PC-3 (cell line): ENCODE data around the gene DLG2. TPM values are rescaled to one million over a fixed set of nuclear protein-coding genes. Genes with fewer than 3 reads are reported as not detected.

ENCODE experiments used
- ATAC-seq: fragments of 200-7000 bp; cut with Tn5 transposase; 2 replicates; pipeline ENCODE4 v1.9.1; 2020; ENCODE audit warnings: mild to moderate bottlenecking, moderate library complexity
- BruUV-seq: library from RNA; stranded (reverse); fragments of 400-500 nt; replicated peaks from 2 replicates; lab custom pipeline; 2021; lab: Mats Ljungman, UMichigan
- CTCF ChIA-PET: fragments of 300-600 bp; sonication (Branson Sonifier 250); formaldehyde crosslinking; loops from one replicate; lab custom pipeline; 2022; ENCODE audit warnings: antibody characterized with exemption; lab: Charles Lee
- POLR2A ChIA-PET: fragments of 300-600 bp; sonication (Branson Sonifier 250); formaldehyde crosslinking; loops from one replicate; lab custom pipeline; 2022; ENCODE audit warnings: antibody characterized with exemption; ENCODE audit not compliant: unreplicated experiment; lab: Charles Lee
- DNase-seq: peaks from one replicate; pipeline ENCODE4 v3.0.0-alpha.2; 2015
- H2AFZ ChIP-seq: fragments of 300-600 bp; sonication (generic); 2 replicates; pipeline ENCODE4 v1.6.0; 2016; ENCODE audit warnings: antibody characterized with exemption, low read length
- H3F3A ChIP-seq: fragments of 300-600 bp; sonication (generic); one replicate; pipeline ENCODE4 v1.6.0; 2017; ENCODE audit warnings: antibody characterized with exemption, low read length, control low read depth, mild to moderate bottlenecking; ENCODE audit not compliant: unreplicated experiment
- H3K27ac ChIP-seq: fragments of 300-600 bp; sonication (generic); 2 replicates; pipeline ENCODE4 v1.5.1; 2016; ENCODE audit warnings: mild to moderate bottlenecking, low read length
- H3K27me3 ChIP-seq: fragments of 300-600 bp; sonication (generic); 2 replicates; pipeline ENCODE4 v1.6.1; 2016; ENCODE audit warnings: low read length, mixed read lengths
- H3K36me3 ChIP-seq: fragments of 300-600 bp; sonication (generic); 2 replicates; pipeline ENCODE4 v1.6.1; 2016; ENCODE audit warnings: low read depth, mixed run types, low read length, mixed read lengths
- H3K4me1 ChIP-seq: fragments of 300-600 bp; sonication (generic); 2 replicates; pipeline ENCODE4 v1.5.1; 2016; ENCODE audit warnings: low read length; ENCODE audit not compliant: insufficient read depth
- H3K4me2 ChIP-seq: fragments of 300-600 bp; sonication (generic); 2 replicates; pipeline ENCODE4 v1.6.0; 2016; ENCODE audit warnings: low read length
- H3K4me3 ChIP-seq: fragments of 300-600 bp; sonication (generic); 2 replicates; pipeline ENCODE4 v1.5.1; 2016; ENCODE audit warnings: mild to moderate bottlenecking, low read length, mixed read lengths
- H3K79me2 ChIP-seq: fragments of 300-600 bp; sonication (generic); 2 replicates; pipeline ENCODE4 v1.6.1; 2017; ENCODE audit warnings: low read length, mixed read lengths
- H3K9ac ChIP-seq: fragments of 300-600 bp; sonication (generic); 2 replicates; pipeline ENCODE4 v1.6.0; 2016; ENCODE audit warnings: mild to moderate bottlenecking, low read length
- H3K9me2 ChIP-seq: fragments of 300-600 bp; sonication (generic); replicated peaks from 2 replicates; pipeline ENCODE4 v1.6.1; 2016; ENCODE audit warnings: mixed run types, low read length, mixed read lengths
- H3K9me3 ChIP-seq: fragments of 300-600 bp; sonication (generic); 2 replicates; pipeline ENCODE4 v1.6.1; 2016; ENCODE audit warnings: low read length, mixed read lengths
- H4K20me1 ChIP-seq: fragments of 300-600 bp; sonication (generic); 2 replicates; pipeline ENCODE4 v1.6.1; 2016; ENCODE audit warnings: low read length, mixed read lengths
- EZH2 ChIP-seq: fragments of 300-600 bp; sonication (generic); IDR thresholded peaks from one replicate; pipeline ENCODE4 v1.6.1; 2017; ENCODE audit warnings: antibody characterized with exemption, mild to moderate bottlenecking, low read length; ENCODE audit not compliant: unreplicated experiment
- EZH2phosphoT487 ChIP-seq: fragments of 300-600 bp; sonication (generic); IDR thresholded peaks from 2 replicates; pipeline ENCODE4 v1.6.1; 2018; ENCODE audit warnings: mild to moderate bottlenecking, antibody characterized with exemption, low read length, borderline replicate concordance
- intact Hi-C: fragments of 100-400 bp; cut with micrococcal nuclease; formaldehyde crosslinking; loops from 2 replicates; pipeline ENCODE4 v1.9.0; 2023
- total RNA-seq: library from RNA; depleted of rRNA; stranded (reverse); fragments of >200 nt; gene quantifications from 2 replicates; pipeline ENCODE4 v1.2.3, GENCODE V29; 2014
- TF ChIP-seq, protein P1 (sequence below): fragments of 300-600 bp; sonication (generic); conservative IDR thresholded peaks from 2 replicates; pipeline ENCODE4 v1.5.1; 2017; ENCODE audit warnings: antibody characterized with exemption, low read depth, mild to moderate bottlenecking, low read length

Gene DLG2
- total RNA-seq, 1 experiment from 2014 or later: 0.58 TPM

DNA sequence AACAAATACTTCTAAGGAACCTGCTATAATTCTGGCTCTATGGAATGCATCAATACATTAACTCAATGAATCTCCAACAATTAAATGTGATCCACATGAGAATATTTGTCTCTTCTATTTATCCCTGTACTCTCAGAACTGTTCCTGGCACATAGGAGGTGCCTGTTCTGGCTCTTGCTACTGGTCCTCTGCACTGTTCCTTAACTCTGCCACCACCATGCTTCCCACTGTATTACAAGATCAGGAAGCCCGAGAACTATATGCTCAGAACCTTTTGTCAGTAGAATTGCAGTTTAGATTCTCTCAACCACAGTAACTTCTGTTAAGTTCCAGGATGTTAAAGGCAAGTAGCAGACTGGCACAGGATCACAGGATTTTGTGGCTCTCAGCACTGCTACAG lies 1964.7 kb downstream of the DLG2 start:
- ATAC-seq (no peak), DNase-seq (no peak)
- no peak overlapping the region for H3K27ac ChIP-seq
- H4K20me1 ChIP-seq: no peaks in the 10 kb centered on the region
- H3K9ac ChIP-seq: no peak overlapping the region
- H3K9me2 ChIP-seq: no peaks in the 10 kb centered on the region
- H3F3A ChIP-seq: no peaks in the 10 kb centered on the region
- H3K36me3 ChIP-seq: no peaks in the 10 kb centered on the region
- POLR2A ChIA-PET: no interaction called here
- no peak overlapping the region for H3K4me2 ChIP-seq
- H2AFZ ChIP-seq: no peak overlapping the region
- no TSS peak for BruUV-seq
- H3K79me2 ChIP-seq: no peaks in the 10 kb centered on the region
- no peak overlapping the region for H3K4me3 ChIP-seq
- H3K27me3 ChIP-seq: peaks cover 16% of the 10 kb centered on the region
- no peaks in the 10 kb centered on the region for H3K4me1 ChIP-seq
- H3K9me3 ChIP-seq: no peaks in the 10 kb centered on the region
- CTCF ChIA-PET: no interaction called here
- TF ChIP-seq, protein P1, sequence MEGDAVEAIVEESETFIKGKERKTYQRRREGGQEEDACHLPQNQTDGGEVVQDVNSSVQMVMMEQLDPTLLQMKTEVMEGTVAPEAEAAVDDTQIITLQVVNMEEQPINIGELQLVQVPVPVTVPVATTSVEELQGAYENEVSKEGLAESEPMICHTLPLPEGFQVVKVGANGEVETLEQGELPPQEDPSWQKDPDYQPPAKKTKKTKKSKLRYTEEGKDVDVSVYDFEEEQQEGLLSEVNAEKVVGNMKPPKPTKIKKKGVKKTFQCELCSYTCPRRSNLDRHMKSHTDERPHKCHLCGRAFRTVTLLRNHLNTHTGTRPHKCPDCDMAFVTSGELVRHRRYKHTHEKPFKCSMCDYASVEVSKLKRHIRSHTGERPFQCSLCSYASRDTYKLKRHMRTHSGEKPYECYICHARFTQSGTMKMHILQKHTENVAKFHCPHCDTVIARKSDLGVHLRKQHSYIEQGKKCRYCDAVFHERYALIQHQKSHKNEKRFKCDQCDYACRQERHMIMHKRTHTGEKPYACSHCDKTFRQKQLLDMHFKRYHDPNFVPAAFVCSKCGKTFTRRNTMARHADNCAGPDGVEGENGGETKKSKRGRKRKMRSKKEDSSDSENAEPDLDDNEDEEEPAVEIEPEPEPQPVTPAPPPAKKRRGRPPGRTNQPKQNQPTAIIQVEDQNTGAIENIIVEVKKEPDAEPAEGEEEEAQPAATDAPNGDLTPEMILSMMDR: no peak
- no peak for TF ChIP-seq EZH2
- no peak for TF ChIP-seq EZH2phosphoT487
- intact Hi-C loops: no loop called here

DNA sequence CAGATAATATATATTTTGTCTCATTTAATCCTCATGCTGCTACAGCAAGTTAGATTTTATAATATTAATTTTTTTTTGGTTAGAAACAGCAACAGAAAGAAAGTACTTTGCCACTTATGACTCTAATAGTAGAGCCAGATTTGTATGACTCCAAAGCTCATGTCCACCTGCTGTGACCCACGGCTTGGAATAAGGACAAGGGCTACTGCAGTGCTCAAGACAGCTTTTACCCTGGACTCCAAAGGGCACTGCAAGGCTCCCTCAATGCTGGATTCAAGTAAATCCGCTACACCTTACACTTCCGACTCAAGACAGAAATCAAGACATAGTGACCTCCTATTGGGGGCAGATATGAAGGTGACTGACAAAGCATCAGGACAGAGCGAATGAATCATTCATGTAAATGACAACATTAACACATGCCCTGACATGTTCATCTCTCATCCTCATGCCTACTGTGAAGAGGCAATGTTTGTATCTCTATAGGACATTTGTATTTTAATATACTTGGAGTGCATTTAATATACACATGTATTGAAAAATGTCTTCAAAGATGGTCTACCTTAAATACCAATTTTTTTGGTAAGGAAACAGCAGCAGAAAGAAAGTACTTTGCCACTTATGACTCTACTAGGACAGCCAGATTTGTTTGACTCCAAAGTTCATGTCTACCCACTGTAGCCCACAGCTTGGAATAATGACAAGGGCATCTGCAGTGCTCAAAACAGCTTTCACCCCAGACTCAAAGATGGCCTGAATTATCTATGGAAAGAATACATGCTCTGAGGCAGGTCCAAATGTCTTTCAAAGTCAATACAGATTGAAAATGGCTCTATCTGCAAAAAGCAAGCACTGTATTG lies 1965.4 kb downstream of the DLG2 start:
- ChIA-PET CTCF (no interaction called here), POLR2A (no interaction called here)
- no peak for ATAC-seq
- intact Hi-C loops: no loop called here
- Histone ChIP-seq H3K4me3 (no peak overlapping the region), H3K9me2 (no peaks in the 10 kb centered on the region), H3K4me1 (no peaks in the 10 kb centered on the region), H3K79me2 (no peaks in the 10 kb centered on the region), H3K27ac (no peak overlapping the region), H2AFZ (no peak overlapping the region), H3K36me3 (no peaks in the 10 kb centered on the region), H3K9me3 (no peaks in the 10 kb centered on the region), H3K9ac (no peak overlapping the region), H4K20me1 (no peaks in the 10 kb centered on the region), H3K27me3 (peaks cover 16% of the 10 kb centered on the region), H3F3A (no peaks in the 10 kb centered on the region), H3K4me2 (no peak overlapping the region)
- BruUV-seq: no TSS peak
- TF ChIP-seq EZH2 (no peak), EZH2phosphoT487 (no peak)
- TF ChIP-seq, protein P1: no peak
- no peak for DNase-seq

DNA sequence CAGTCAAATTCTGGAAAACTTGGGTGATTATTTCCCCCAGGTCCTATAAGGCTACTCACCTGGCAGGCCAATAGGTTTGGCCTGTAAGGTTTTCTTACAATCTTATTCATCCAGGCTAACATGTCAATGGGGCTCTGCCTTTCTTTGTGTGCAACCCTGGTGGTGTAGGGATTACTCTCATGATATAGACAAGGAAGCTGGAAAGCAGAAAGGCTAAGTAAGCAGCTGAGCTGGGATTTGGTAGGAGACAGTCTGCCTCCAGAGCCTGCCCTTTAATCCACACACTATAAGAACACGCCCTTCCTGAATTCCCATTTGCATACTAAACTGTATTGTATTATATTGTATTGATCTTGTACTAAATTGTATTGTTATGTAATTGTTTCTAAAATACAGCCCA lies 1967.7 kb downstream of the DLG2 start:
- ChIA-PET POLR2A (no interaction called here), CTCF (no interaction called here)
- H3K36me3 ChIP-seq: no peaks in the 10 kb centered on the region
- H3K9ac ChIP-seq: no peak overlapping the region
- H3K4me2 ChIP-seq: no peak overlapping the region
- BruUV-seq: no TSS peak
- no peaks in the 10 kb centered on the region for H3K79me2 ChIP-seq
- H2AFZ ChIP-seq: no peak overlapping the region
- H3K9me2 ChIP-seq: no peaks in the 10 kb centered on the region
- no peak for DNase-seq
- TF ChIP-seq, protein P1: no peak
- TF ChIP-seq EZH2: no peak
- TF ChIP-seq EZH2phosphoT487: no peak
- no peaks in the 10 kb centered on the region for H3F3A ChIP-seq
- no peak for ATAC-seq
- no peaks in the 10 kb centered on the region for H3K9me3 ChIP-seq
- H3K4me3 ChIP-seq: no peak overlapping the region
- intact Hi-C loops: no loop called here
- no peak overlapping the region for H3K27ac ChIP-seq
- no peaks in the 10 kb centered on the region for H3K4me1 ChIP-seq
- H3K27me3 ChIP-seq: peaks cover 13% of the 10 kb centered on the region; the same call in 1 of the 2 replicates
- no peaks in the 10 kb centered on the region for H4K20me1 ChIP-seq
